ENCODE results near the gene MSH5. TPM values are rescaled to one million over a fixed set of nuclear protein-coding genes. Genes with fewer than 3 reads are reported as not detected.

The MSH5 gene
- total RNA-seq: 10 to 100 TPM in 3 of 4 donors, 1 to 10 TPM in 1; 7.8 to 13.8 (median 11.4) TPM

DNA sequence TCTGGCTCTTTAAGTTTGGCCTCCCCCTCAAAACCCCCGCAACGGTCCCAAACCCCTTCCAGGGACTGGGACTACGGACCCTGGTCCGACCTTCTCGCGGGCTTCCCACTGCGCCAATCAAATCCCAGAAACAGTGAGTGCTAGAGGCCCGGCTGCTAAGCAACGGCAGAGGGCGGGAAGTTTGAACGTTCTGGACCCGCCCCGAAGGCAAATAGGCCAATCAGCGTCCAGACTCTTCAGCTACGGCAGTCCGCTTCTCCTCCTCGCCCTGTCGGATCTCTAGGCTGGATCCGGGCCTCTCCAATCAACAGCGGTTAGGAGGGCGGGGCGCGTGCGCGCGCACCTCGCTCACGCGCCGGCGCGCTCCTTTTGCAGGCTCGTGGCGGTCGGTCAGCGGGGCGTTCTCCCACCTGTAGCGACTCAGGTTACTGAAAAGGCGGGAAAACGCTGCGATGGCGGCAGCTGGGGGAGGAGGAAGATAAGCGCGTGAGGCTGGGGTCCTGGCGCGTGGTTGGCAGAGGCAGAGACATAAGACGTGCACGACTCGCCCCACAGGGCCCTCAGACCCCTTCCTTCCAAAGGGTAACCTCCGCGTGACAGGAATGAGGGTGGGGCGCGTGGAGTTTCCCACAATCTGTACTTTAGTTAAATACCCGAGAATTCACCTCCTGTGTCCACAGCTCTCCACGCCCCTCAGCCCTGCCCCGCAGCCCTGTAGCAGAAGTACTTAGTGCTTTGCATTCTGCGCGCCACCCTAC lies at the start of gene MSH5:
TSS of gene MSH5 (plus strand) at position 367 of the 758 bp plus-strand sequence. CDS start 462 bp downstream, outside the sequence.
- 0 to 1% methylated on average over 42 to 58 of the region's 58 CpGs for WGBS, 2 donors
- DNase-seq (ENCODE audit: low spot score in 2 of 2): peak; percentile 99 to 100
- TF ChIP-seq POLR2A (IDR thresholded peaks at IDR 0.05): no peak
- TF ChIP-seq, protein P1, sequence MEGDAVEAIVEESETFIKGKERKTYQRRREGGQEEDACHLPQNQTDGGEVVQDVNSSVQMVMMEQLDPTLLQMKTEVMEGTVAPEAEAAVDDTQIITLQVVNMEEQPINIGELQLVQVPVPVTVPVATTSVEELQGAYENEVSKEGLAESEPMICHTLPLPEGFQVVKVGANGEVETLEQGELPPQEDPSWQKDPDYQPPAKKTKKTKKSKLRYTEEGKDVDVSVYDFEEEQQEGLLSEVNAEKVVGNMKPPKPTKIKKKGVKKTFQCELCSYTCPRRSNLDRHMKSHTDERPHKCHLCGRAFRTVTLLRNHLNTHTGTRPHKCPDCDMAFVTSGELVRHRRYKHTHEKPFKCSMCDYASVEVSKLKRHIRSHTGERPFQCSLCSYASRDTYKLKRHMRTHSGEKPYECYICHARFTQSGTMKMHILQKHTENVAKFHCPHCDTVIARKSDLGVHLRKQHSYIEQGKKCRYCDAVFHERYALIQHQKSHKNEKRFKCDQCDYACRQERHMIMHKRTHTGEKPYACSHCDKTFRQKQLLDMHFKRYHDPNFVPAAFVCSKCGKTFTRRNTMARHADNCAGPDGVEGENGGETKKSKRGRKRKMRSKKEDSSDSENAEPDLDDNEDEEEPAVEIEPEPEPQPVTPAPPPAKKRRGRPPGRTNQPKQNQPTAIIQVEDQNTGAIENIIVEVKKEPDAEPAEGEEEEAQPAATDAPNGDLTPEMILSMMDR (IDR thresholded peaks at IDR 0.05): no peak
- intact Hi-C loops (cut with DNase I; ENCODE audit: low total_unique reads): no loop called here
- peak within 1 kb of the TSS; percentile 61 for H3K4me3 ChIP-seq (ENCODE audit: low read depth, poor library complexity, severe bottlenecking)

DNA sequence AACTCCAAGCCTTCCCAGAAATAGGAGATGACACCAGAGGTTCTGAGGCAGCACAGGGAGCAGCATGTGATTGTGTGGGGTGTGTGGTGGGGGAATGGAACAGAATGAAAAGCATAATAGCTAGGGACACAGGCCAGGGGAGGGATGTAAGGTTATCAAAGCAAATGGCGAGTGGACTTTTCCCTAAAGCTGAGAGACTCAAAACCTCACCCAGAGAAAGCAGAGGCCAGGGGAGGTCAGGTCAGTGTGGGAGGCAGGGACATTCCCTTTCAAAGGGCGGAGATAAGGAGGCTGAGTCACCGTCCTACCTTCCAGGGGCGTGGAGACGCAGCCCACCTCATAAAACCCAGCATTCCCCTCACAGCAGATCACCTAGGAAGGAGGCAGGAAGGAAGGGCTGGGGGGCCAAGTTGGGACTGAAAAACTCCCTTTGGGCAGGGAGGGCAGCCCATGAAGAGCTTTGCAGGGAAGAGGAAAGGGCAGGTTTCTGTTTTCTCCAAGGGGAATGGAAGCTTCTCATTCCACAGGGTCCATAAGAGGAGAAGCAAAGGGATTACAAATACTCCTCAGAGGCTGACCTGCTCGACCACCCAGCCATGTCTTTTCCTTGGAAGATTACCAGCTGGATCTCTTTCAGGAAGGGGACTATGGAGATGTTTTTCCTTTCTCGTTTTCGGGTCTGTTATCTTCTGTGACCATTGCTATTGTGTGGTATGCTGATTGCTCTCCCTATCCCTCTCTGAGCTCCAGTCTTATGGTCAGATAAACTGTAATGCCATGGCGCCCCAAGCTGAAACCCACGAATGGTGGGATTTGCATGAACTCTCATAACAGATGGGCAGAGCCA lies 49.4 kb upstream of the MSH5 start:
- intact Hi-C loops (cut with DNase I; ENCODE audit: low total_unique reads): no loop called here

DNA sequence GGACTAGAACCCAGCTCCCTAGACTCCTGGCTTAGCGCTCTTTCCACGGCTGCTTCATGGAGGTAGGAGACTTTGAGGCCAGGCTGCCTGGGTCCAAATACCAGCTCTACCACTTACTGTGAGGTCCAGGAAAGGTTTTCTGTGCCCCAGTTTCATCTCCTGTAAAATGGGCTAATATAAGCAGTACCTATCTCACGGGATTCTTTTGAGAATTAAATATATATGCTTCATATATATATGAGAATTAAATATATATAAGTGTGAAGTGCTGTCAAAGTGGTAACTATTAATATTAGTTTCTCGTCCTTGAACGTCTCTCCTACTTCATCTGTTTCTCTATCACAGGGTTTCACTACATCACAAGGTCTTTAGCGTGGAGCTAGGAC lies 48.7 kb upstream of the MSH5 start:
- intact Hi-C loops (cut with DNase I; ENCODE audit: low total_unique reads): no loop called here
- TF ChIP-seq, protein P1 (IDR thresholded peaks at IDR 0.05): no peak
- no peak for TF ChIP-seq POLR2A (IDR thresholded peaks at IDR 0.05)
- no peak overlapping the region for H3K4me3 ChIP-seq (ENCODE audit: low read depth, poor library complexity, severe bottlenecking)
- 90 to 92% methylated on average over 6 of the region's 6 CpGs for WGBS, 2 donors
- no peak for DNase-seq (ENCODE audit: low spot score in 2 of 2)

More for the DNA sequence above, 49.4 kb upstream of the MSH5 start:
- WGBS, 2 donors: 68 to 76% methylated on average over 10 of the region's 10 CpGs
- no peak for DNase-seq (ENCODE audit: low spot score in 2 of 2)
- TF ChIP-seq, protein P1 (IDR thresholded peaks at IDR 0.05): no peak
- no peak for TF ChIP-seq POLR2A (IDR thresholded peaks at IDR 0.05)
- no peak overlapping the region for H3K4me3 ChIP-seq (ENCODE audit: low read depth, poor library complexity, severe bottlenecking)

DNA sequence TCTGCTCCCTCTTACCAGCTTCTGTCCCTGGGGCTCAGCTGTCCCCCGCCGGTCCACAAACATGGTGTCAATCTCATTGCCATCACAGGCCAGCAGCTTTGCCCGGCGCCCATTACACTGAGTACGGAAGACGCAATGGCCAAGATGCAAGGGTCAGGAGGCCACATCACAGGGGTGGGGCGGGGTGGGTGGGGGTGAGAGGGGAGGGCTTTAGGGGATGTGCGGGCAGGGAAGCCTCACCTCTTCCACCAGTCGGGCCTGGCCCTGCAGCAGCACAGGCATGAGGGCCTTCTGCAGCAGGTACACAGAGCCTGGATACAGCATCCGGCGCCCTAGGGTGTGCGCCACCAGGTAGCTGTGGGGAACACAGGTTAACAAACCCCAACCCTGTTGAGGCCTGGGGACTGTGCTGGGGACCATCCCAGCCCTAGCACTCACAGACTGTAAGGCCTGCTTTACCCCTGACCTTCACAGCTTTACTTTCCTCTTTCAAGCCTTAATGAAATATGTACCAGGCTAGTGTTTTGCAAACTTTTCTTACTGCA lies 48.2 kb upstream of the MSH5 start:
- TF ChIP-seq, protein P1 (IDR thresholded peaks at IDR 0.05): no peak
- no peak for TF ChIP-seq POLR2A (IDR thresholded peaks at IDR 0.05)
- DNase-seq (ENCODE audit: low spot score in 2 of 2): no peak
- WGBS, 2 donors: 91 to 96% methylated on average over 11 to 12 of the region's 12 CpGs
- intact Hi-C loops (cut with DNase I; ENCODE audit: low total_unique reads): no loop called here
- no peak overlapping the region for H3K4me3 ChIP-seq (ENCODE audit: low read depth, poor library complexity, severe bottlenecking)

DNA sequence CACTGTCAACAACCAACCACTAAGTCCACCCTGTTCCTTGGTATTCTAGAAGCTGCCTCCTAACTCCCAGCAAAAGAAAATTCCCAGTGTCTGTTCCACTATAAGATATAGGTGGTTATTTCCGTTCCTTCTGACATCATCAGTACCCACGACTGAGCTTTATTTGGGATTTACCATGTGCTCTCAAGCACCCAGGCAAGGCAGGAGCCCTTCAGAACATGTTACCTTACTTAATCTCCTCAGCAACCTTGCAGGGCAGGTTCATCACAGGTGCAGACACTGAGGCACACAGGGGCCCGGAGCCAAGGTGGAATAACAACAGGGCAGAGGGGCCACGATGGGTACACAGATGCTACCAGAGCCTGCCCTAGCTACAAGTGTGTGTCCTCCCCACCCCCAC lies 47.5 kb upstream of the MSH5 start:
- WGBS, 2 donors: 80 to 85% methylated on average over 4 of the region's 4 CpGs
- intact Hi-C loops (cut with DNase I; ENCODE audit: low total_unique reads): no loop called here
- DNase-seq (ENCODE audit: low spot score in 2 of 2): no peak
- no peak overlapping the region for H3K4me3 ChIP-seq (ENCODE audit: low read depth, poor library complexity, severe bottlenecking)
- TF ChIP-seq, protein P1 (IDR thresholded peaks at IDR 0.05): no peak
- no peak for TF ChIP-seq POLR2A (IDR thresholded peaks at IDR 0.05)
